ENCODE measurements around the gene GRID2. TPM values are rescaled to one million over a fixed set of nuclear protein-coding genes. Genes with fewer than 3 reads are reported as not detected.

The GRID2 gene
- total RNA-seq, 1 donor from 2014 or later: not detected

DNA sequence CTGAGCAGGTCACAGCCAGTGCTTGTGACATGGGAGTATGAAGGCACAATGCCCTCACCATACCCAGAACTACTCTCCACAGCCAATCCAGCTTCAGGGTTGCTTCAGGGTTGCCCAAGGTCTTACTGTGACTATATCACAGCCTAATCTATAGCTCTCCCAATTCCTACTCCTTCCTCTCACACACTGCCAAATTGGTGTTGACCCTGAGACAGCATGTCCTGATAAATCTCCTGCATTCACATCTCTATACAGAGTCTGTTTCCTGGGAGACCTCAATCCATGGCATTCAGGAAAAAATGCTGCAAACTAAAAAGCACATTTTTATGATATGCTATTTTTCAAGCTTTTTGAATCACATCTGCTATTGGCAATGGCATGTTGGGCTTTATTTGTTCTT, 456.7 kb downstream of the GRID2 start:
- intact Hi-C loops (cut with DNase I): loop anchor here (5.0 kb wide), 1 partner anchor 148 kb away; no protein-coding TSS in a partner anchor
- TF ChIP-seq POLR2A (IDR thresholded peaks at IDR 0.05): no peak
- no peak for TF ChIP-seq CTCF (IDR thresholded peaks at IDR 0.05)
- TF ChIP-seq POLR2AphosphoS5 (IDR thresholded peaks at IDR 0.05; ENCODE audit: insufficient read depth in 1 of 2, low read depth in 1 of 2): no peak
- H3K27ac ChIP-seq: no peak overlapping the region
- no peaks in the 10 kb centered on the region for H3K4me1 ChIP-seq
- no peaks in the 10 kb centered on the region for H3K36me3 ChIP-seq
- no peak for DNase-seq (ENCODE audit: extremely low spot score in 2 of 2)
- no peaks in the 10 kb centered on the region for H3K9me3 ChIP-seq
- no peaks in the 10 kb centered on the region for H3K27me3 ChIP-seq
- no peak overlapping the region for H3K4me3 ChIP-seq

GRCh38 chr4:92776080-92776479, 472.3 kb downstream of the GRID2 start:
- DNase-seq (ENCODE audit: extremely low spot score in 2 of 2): no peak
- Histone ChIP-seq H3K27me3 (no peaks in the 10 kb centered on the region), H3K4me1 (no peaks in the 10 kb centered on the region), H3K4me3 (no peak overlapping the region), H3K27ac (no peak overlapping the region), H3K36me3 (no peaks in the 10 kb centered on the region), H3K9me3 (no peaks in the 10 kb centered on the region)
- no peak for TF ChIP-seq CTCF (IDR thresholded peaks at IDR 0.05)
- TF ChIP-seq POLR2A (IDR thresholded peaks at IDR 0.05): no peak
- no peak for TF ChIP-seq POLR2AphosphoS5 (IDR thresholded peaks at IDR 0.05; ENCODE audit: insufficient read depth in 1 of 2, low read depth in 1 of 2)
- intact Hi-C loops (cut with DNase I): no loop called here

- no peaks in the 10 kb centered on the region for H3K4me1 ChIP-seq
- H3K27ac ChIP-seq: no peak overlapping the region
- no peaks in the 10 kb centered on the region for H3K36me3 ChIP-seq
- H3K27me3 ChIP-seq: no peaks in the 10 kb centered on the region
- H3K4me3 ChIP-seq: no peak overlapping the region
- H3K9me3 ChIP-seq: no peaks in the 10 kb centered on the region
- TF ChIP-seq POLR2AphosphoS5 (IDR thresholded peaks at IDR 0.05; ENCODE audit: insufficient read depth in 1 of 2, low read depth in 1 of 2) (no peak), POLR2A (IDR thresholded peaks at IDR 0.05) (no peak), CTCF (IDR thresholded peaks at IDR 0.05) (no peak)
- no peak for DNase-seq (ENCODE audit: extremely low spot score in 2 of 2)
- intact Hi-C loops (cut with DNase I): no loop called here
Measured at GRCh38 chr4:92789741-92790140, 486.0 kb downstream of the GRID2 start.

GRCh38 chr4:92791871-92792440, 488.2 kb downstream of the GRID2 start:
- no peak for TF ChIP-seq POLR2A (IDR thresholded peaks at IDR 0.05)
- TF ChIP-seq CTCF (IDR thresholded peaks at IDR 0.05): no peak
- no peak for TF ChIP-seq POLR2AphosphoS5 (IDR thresholded peaks at IDR 0.05; ENCODE audit: insufficient read depth in 1 of 2, low read depth in 1 of 2)
- Histone ChIP-seq H3K36me3 (no peaks in the 10 kb centered on the region), H3K27ac (no peak overlapping the region), H3K4me3 (no peak overlapping the region), H3K4me1 (no peaks in the 10 kb centered on the region), H3K9me3 (no peaks in the 10 kb centered on the region), H3K27me3 (no peaks in the 10 kb centered on the region)
- intact Hi-C loops (cut with DNase I): no loop called here
- no peak for DNase-seq (ENCODE audit: extremely low spot score in 2 of 2)

DNA sequence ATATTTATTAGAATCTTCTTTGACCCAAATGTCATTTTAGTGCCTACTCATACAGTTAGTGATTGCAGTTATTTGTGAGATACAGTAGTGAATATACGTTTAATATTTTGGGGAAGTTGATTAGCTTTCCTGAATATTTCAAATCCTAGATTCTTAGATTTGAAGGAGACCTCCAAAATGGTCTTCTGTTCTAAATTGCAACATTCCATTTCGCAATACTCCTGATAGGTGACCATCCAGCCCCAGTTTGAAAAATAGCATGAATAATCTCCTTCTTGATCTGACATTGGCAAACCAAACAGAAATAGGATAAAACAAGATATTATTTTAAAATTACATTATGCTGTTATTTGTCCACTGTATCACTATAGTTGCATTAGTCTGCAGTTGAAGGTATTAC, 505.6 kb downstream of the GRID2 start:
- H3K4me1 ChIP-seq: no peaks in the 10 kb centered on the region

More for the DNA sequence above, 505.6 kb downstream of the GRID2 start:
- TF ChIP-seq POLR2A (IDR thresholded peaks at IDR 0.05) (no peak), CTCF (IDR thresholded peaks at IDR 0.05) (no peak), POLR2AphosphoS5 (IDR thresholded peaks at IDR 0.05; ENCODE audit: insufficient read depth in 1 of 2, low read depth in 1 of 2) (no peak)
- no peaks in the 10 kb centered on the region for H3K27me3 ChIP-seq
- no peak overlapping the region for H3K27ac ChIP-seq
- no peak for DNase-seq (ENCODE audit: extremely low spot score in 2 of 2)
- H3K4me3 ChIP-seq: no peak overlapping the region
- no peaks in the 10 kb centered on the region for H3K36me3 ChIP-seq
- intact Hi-C loops (cut with DNase I): no loop called here
- H3K9me3 ChIP-seq: no peaks in the 10 kb centered on the region
